GM21390 (cell line): Measurements from ENCODE around the gene KIRREL1.
A peak's percentile ranks its signal among the peaks of the same experiment; 100 is the strongest.

Source experiments
- ATAC-seq: cut with Tn5 transposase; IDR thresholded peaks from one replicate; pipeline ENCODE4 v1.9.1; 2021; ENCODE audit not compliant: unreplicated experiment

The KIRREL1 gene

DNA sequence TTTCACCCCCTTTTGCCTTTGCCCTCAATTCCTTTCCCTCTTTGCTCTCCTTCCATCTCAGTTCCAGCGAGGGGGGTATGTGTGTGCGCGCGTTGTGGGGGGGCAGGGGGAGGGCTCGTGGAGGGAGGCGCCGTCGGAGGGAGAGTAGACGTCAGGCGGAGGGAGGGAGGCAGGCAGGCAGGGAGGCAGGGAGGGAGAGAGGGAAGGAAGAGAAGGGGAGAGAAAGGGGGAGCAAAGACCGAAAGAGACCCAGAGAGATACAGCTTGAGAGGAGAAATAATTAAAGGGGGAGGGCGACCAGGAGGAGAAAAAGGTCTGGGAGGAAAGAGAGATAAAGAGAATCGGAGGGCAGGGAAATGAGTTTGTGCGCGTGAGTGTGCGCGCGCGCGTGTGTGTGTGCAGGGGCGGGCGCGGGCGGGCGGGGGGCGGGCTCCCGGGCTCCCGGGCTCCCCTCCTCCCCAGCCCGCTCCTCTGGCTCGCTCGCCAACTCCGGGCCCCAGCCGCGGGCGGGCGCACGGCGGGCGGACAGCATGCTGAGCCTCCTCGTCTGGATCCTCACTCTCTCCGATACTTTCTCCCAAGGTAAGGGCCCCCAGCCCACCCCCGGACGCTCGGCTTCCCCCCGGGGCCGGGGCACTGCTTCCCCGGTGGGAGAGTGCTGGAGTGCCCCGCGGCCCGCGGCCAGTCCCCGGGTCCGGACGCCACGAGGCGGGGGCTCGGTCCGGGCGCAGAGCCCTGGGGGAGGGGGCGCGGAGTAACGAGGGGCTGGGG lies at the start of gene KIRREL1:
TSS of gene KIRREL1 (plus strand) at position 499 of the 771 bp plus-strand sequence. CDS start at position 531, 32 bp downstream.
- no peak for ATAC-seq

GRCh38 chr1:157944663-157945280 lies 48.7 kb upstream of the KIRREL1 start:
- no peak for ATAC-seq

GRCh38 chr1:157948312-157949073 lies 45.0 kb upstream of the KIRREL1 start:
- ATAC-seq = no peak

- no peak for ATAC-seq
Measured at GRCh38 chr1:157949074-157949354, 44.4 kb upstream of the KIRREL1 start.

- no peak for ATAC-seq
Measured at GRCh38 chr1:157951230-157951629, 42.2 kb upstream of the KIRREL1 start.

DNA sequence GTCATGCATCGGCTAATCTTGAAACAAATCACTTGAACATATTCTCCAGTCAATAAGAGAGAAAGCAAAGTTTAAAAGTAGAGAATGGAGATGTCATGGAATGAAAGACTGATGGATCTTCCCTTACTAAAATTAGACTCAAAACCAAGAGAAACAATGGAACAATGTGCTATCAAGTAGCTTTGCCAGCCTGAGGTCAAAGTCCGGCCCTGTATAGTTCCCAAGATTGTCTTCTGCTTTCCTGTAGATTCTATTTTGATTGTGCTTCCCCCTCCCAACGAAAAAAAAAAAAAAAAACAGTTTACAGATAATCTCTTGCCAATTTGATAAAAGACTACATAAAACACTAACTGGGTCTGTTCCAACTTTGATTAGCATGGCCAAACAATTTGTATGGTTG lies 40.8 kb upstream of the KIRREL1 start:
- ATAC-seq = no peak

- no peak for ATAC-seq
Measured at GRCh38 chr1:157955221-157955620, 38.2 kb upstream of the KIRREL1 start.

GRCh38 chr1:157955857-157956256 lies 37.6 kb upstream of the KIRREL1 start:
- no peak for ATAC-seq

GRCh38 chr1:157956732-157957131 lies 36.7 kb upstream of the KIRREL1 start:
- no peak for ATAC-seq

DNA sequence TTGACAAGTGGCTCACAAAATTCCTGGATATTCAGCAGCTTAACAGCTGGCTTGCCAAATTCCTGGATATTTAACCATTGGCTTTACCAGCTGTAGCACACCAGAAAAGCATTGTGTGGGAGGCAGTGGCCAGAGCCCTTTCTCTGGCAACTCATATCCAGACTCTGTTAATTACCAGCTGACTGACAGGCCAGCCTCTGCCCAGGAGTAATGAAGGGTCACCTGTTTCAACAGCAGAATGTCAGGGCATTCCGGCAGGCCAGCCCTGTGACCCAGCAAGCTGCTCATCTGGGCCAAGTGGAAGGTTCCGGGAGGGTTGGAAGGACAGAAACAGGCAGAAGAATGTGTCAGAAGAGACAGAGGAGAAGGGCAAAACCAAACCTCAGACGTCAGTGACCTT lies 35.2 kb upstream of the KIRREL1 start:
- ATAC-seq = no peak

DNA sequence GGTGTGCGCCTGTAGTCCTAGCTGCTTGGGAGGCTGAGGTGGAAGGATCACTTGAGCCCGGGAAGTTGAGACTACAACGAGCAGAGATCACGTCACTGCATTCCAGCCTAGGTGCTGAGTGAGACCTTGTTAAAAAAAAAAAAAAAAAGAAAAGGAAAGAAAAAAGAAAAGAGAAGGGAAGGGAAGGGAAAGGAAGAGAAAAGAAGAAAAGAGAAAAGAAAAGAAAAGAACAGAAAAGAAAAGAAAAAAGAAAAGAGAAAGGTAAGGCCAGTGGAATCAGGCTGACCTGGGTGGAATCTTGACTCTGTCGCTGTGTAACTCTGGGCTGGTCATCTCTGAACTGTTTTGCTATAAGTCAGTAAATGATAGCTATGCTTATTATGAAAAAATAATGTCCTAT lies 33.7 kb upstream of the KIRREL1 start:
- no peak for ATAC-seq

DNA sequence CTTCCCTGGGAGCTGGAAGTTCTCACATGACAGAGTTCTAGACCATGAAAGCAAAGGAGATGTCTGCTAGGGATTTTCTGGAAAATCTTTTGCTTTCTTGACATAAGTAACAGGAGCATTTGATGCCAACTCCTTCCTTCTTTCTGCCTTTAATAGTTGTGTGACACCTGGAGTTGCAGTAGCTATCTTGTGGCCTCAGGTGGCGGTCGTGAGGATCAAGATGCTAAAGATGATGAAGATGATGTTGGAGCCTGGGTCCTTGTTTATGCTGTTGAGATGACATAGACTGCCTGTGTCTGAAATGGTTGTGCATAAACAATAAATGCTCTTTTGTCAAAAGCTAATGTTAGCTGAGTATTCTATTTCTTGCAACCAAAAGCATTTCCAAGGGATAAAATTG lies 32.7 kb upstream of the KIRREL1 start:
- no peak for ATAC-seq

DNA sequence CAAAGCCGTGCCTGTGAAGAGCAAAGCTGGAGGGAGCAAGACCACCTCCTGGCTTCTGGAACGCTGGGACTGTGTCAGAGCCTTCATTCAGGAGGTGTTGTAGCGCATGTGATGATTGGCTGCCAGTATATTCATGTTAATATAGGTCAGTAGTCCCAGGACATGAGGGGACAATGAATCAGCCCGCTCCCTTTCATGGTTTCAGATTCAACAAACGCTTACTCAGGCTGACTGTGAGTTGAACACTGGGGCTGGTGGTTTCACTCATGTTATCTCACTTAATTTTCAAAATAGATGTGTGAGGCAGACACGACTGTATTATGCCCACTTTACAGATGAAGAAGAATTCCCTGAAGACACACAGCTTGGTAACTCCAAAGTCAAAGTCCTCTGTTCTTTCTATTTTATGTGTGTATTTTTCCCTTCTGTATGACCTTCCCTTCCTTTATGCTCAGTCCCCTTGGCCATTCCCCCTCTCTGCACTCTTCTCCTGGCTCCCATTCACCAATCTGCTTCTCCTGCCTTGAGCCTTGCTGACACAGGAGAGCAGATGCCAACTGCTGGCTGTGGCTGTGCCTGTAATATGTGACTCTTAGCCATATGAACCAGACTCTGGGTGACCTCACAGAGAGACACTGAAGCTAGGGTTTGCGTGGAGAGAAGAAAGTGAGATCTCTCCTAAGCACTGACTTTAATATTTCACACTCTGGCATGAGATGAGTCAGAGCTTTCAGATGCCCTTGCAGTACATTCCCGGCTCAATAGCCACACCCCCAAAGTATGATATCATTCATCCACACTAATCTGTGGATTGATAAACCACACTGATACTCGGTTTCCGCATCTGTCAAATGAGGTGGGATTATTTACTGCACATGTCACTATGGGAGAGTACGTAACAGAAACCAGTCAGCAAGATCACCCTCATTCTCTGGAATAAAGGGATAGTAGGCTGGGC lies 31.4 kb upstream of the KIRREL1 start:
- ATAC-seq = peak; percentile 61

DNA sequence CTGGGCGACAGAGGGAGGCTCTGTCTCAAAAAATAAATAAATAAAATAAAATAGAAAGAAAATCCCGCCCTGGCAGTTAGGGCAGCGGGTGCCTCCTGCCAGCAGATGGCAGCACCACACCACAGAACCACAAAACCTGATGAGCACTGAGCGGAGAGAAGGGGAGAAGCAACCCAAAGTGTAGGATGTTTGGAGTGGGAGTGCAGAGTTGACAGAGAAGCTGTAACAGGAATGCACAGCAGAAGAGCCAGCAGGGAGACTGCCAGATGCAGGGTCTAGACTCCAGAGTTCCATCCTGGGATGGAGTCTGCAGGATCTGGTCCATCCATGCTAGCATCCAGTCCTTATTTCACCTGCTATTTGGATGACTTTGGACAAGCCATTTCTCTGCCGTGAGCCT lies 29.7 kb upstream of the KIRREL1 start:
- ATAC-seq = no peak

DNA sequence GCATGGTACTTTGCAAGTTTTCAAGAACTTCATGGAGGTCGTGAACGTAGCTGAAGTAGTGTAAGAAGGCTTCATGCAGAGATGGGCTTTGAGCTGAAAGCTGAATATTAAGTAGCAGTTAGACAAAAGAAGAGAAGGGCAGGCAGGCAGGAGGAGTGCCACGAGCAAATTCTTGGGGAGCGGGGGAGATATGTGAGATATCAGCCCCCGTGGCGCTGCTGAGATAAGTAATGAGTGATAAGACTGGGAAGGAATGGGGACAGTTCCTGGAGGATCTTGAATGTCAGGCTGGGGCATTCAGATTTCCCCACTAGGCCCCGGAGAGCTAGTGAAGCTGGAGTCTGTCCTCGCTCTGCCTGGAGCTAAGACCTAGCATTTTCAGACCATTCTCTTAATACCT lies 27.9 kb upstream of the KIRREL1 start:
- no peak for ATAC-seq

DNA sequence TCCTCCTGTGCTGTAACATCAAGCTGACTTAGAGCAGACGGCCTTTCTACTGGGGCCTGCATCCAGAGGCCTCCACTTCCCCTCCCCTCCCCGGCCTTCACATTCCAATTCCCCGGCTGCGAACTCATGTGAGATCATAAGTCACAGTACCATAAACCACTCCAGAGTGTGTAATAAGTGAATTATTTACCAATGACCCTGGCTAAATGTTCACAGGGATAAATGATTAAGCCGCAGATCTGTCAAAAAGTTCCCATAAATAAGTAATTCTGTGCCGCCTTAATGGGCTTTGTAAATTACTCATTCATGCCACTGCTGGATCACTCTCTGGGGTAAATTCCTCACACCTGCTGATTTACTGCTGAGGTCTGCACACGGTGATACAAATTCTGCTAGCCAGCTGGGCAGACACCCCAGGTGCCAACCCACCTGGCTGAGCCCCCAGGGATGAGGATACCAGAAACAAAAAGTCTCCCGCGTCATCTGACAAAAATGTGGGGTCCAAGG lies 27.4 kb upstream of the KIRREL1 start:
- ATAC-seq = no peak

DNA sequence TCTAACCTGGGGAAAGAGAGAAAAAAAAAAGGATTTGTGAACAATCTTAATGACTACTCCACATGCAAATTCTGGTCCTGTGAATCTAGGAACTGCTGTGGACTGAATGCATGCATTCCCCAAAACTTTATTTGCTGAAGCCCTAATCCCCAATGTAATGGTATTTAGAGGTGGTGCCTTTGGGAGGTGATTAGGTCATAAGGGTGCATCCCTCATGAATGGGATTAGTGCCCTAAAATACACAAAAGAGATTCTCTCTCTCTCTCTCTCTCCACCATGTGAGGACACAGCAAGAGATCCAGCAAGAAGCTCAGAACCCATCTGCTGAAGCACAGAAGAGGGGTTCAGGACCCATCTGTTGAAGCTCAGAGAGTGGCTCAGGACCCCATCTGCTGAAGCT lies 26.2 kb upstream of the KIRREL1 start:
- no peak for ATAC-seq

DNA sequence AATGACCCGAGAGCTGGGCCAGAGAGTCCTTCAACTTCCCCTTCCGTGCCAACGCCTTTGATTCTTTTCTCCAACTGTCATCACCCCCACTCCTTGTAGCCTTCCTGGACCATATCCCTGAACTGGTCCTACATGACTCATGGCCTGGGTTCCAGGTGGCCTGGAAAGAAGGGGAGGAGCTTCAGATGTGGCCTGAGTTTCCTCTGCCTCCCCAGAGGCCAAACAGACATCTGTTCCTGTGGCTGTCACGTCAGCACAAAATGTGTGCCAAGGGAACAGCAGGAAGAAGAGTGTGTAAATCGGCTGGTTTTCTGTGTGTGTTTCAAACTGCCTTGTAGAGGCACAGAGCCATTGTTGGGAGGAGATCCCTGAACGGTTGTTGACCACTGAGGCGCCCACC lies 24.9 kb upstream of the KIRREL1 start:
- no peak for ATAC-seq

- ATAC-seq = no peak
Measured at GRCh38 chr1:157968946-157969345, 24.5 kb upstream of the KIRREL1 start.

- ATAC-seq = no peak
Measured at GRCh38 chr1:157969697-157970485, 23.6 kb upstream of the KIRREL1 start.
